Measurements from ENCODE around the gene SLX4IP. TPM values are rescaled to one million over a fixed set of nuclear protein-coding genes. Genes with fewer than 3 reads are reported as not detected.

Gene SLX4IP
- total and polyA plus RNA-seq, 2 of the 13 experiments (the other 11 are each of a cell fraction or from before 2014, with no cell fraction given): 3.6 to 7.3 TPM

- TF ChIP-seq, protein P1, sequence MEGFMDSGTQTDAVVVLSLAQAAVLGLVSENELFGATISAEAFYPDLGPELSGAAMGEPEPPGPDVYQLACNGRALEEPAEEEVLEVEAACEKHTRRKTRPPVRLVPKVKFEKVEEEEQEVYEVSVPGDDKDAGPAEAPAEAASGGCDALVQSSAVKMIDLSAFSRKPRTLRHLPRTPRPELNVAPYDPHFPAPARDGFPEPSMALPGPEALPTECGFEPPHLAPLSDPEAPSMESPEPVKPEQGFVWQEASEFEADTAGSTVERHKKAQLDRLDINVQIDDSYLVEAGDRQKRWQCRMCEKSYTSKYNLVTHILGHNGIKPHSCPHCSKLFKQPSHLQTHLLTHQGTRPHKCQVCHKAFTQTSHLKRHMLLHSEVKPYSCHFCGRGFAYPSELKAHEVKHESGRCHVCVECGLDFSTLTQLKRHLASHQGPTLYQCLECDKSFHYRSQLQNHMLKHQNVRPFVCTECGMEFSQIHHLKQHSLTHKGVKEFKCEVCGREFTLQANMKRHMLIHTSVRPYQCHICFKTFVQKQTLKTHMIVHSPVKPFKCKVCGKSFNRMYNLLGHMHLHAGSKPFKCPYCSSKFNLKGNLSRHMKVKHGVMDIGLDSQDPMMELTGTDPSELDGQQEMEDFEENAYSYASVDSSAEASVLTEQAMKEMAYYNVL (CRISPR knock-in tag; IDR thresholded peaks at IDR 0.05; ENCODE audit: borderline replicate concordance): no peak
- no peak for TF ChIP-seq MED8 (CRISPR knock-in tag; IDR thresholded peaks at IDR 0.05; ENCODE audit: insufficient replicate concordance)
- TF ChIP-seq, protein P2, sequence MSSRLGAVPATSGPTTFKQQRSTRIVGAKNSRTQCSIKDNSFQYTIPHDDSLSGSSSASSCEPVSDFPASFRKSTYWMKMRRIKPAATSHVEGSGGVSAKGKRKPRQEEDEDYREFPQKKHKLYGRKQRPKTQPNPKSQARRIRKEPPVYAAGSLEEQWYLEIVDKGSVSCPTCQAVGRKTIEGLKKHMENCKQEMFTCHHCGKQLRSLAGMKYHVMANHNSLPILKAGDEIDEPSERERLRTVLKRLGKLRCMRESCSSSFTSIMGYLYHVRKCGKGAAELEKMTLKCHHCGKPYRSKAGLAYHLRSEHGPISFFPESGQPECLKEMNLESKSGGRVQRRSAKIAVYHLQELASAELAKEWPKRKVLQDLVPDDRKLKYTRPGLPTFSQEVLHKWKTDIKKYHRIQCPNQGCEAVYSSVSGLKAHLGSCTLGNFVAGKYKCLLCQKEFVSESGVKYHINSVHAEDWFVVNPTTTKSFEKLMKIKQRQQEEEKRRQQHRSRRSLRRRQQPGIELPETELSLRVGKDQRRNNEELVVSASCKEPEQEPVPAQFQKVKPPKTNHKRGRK (CRISPR knock-in tag; IDR thresholded peaks at IDR 0.05): no peak
- TF ChIP-seq TCF7L2 (IDR thresholded peaks at IDR 0.05; ENCODE audit: low read depth, low read length): no peak
- no peak for TF ChIP-seq ELF3 (CRISPR knock-in tag; IDR thresholded peaks at IDR 0.05)
These were observed 31.8 kb downstream of the SLX4IP start (continued) for GRCh38 chr20:10466855-10467254.

DNA sequence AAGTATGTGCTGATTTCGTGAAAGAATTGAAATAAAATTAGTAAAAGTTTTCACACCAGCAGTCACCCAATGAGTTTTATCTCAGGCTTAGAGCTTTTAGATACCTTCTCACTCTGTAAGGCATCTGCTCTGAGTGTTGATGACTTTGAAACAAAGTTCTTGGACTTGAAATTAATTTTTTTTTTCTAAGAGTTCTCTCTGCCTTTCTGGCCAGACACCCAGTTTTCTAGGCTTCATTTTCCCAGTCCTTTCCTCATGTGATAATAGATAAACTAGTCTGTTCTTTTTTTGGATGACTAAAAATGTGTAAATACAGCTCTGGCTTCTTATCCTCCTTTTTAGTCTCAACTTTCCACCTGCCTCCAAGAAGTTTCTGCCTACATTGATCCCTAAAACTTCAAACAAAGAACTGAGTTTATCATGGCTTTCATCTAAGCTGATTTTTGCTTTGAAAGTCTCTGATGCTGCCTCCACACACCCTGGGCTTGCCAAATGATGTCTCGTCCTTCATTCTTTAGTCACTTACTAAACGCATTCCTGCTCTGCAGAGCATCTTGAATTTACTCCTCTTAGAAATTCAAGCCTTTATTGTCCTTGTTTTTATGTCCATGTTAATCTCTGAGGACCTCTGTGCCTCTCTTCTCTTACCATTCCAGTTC is 32.7 kb downstream of the SLX4IP start:
- Histone ChIP-seq H4K20me1 (ENCODE audit: insufficient read depth, low read length) (no peaks in the 10 kb centered on the region), H3K4me1 (ENCODE audit: insufficient read depth, low read length) (peaks cover 42% of the 10 kb centered on the region), H3K79me2 (ENCODE audit: insufficient read depth, low read length) (peaks cover 3% of the 10 kb centered on the region), H3K4me2 (ENCODE audit: low read depth, low read length) (no peak overlapping the region), H2AFZ (ENCODE audit: low read length) (no peak overlapping the region), H3K27ac (ENCODE audit: extremely low read length, insufficient read depth, low read length) (no peak overlapping the region), H3K27me3 (ENCODE audit: control insufficient read depth in 1 of 2, insufficient read depth in 2 of 2, low read length in 2 of 2) (no peaks in the 10 kb centered on the region), H3K36me3 (replicated peaks in 1 of 2; ENCODE audit: control insufficient read depth in 1 of 2, insufficient read depth in 2 of 2, low read length in 2 of 2) (no peaks in the 10 kb centered on the region; a peak in 1 of 5 replicates), H3K9me3 (ENCODE audit: low read length) (peaks cover 11% of the 10 kb centered on the region), H3K4me3 (replicated peaks in 1 of 3; ENCODE audit: insufficient read depth in 1 of 3, low read depth in 2 of 3, low read length in 3 of 3) (no peak overlapping the region), H3K9ac (ENCODE audit: insufficient read depth, low read depth, low read length) (no peak overlapping the region)
- POLR2A ChIA-PET: interaction anchor here (1.9 kb wide), 1 partner anchor 33 kb away, joined by 9 read pairs; the partner anchor contains the start of genes MKKS and SLX4IP
- CTCF ChIA-PET (ENCODE audit: low intra/inter-chr PET ratio, low total read pairs): no interaction called here
- DNase-seq (ENCODE audit: low spot score): no peak
- no peak for FAIRE-seq
- intact Hi-C loops (cut with micrococcal nuclease; ENCODE audit: unreplicated experiment) (loop anchor here (5.0 to 10.0 kb wide), 4 partner anchors 197 to 1074 kb away; no protein-coding TSS in a partner anchor), in situ Hi-C loops (cut with HindIII; ENCODE audit: extremely low pct_ligation_motif_present, low pct_unique_long_range_greater_than_20kb) (loop anchor here (5.0 kb wide), 1 partner anchor 69 kb away; no protein-coding TSS in a partner anchor)
- WGBS (ENCODE audit: low lambda C conversion rate): 73% methylated on average over 3 of the region's 3 CpGs
- BruUV-seq (replicated peaks): no TSS peak
- TF ChIP-seq FOXK1 (CRISPR knock-in tag; IDR thresholded peaks at IDR 0.05; ENCODE audit: borderline replicate concordance, low read depth) (no peak), REXO4 (CRISPR knock-in tag; IDR thresholded peaks at IDR 0.05; ENCODE audit: borderline replicate concordance) (no peak), DZIP1 (CRISPR knock-in tag; IDR thresholded peaks at IDR 0.05) (no peak), ZNF713 (CRISPR knock-in tag; IDR thresholded peaks at IDR 0.05) (no peak), MIXL1 (CRISPR knock-in tag; IDR thresholded peaks at IDR 0.05) (no peak)
- ATAC-seq: no peak
